OCI-LY1 (cell line): ENCODE data around the gene SSBP2.

Experiments used
- EZH2 ChIP-seq: fragments of 200-600 bp; sonication (generic), shearing (Covaris generic); IDR thresholded peaks from 2 replicates; pipeline ENCODE4 v1.8.0; 2017; ENCODE audit warnings: borderline replicate concordance, mixed run types, mild to moderate bottlenecking, antibody characterized with exemption, low read length, moderate library complexity, mixed read lengths
- TF ChIP-seq, protein P1 (sequence below): fragments of 200-600 bp; sonication (generic), shearing (Covaris generic); IDR thresholded peaks from 2 replicates; pipeline ENCODE4 v1.5.1; 2017; ENCODE audit warnings: mild to moderate bottlenecking, antibody characterized with exemption, low read length, moderate library complexity, mixed read lengths

DNA sequence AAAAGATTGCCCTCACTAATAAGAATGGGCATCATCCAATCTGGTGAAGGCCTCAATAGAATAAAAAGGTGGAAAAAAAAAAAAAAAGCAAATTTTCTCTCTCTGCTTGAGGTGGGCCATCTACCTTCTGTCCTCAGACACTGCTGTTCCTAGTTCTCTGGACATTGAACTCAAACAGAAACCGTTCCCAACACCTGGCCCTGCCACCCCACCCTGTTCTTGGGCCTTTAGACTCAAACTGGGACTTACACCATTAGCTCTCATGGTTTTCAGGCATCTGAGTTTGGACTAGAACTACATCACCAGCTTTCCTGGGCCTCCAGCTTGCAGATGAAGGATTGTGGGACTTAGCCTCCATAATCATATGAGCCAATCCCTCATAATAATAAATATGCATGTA is 71.0 kb downstream of the SSBP2 start:
- TF ChIP-seq EZH2 = no peak
- TF ChIP-seq, protein P1, sequence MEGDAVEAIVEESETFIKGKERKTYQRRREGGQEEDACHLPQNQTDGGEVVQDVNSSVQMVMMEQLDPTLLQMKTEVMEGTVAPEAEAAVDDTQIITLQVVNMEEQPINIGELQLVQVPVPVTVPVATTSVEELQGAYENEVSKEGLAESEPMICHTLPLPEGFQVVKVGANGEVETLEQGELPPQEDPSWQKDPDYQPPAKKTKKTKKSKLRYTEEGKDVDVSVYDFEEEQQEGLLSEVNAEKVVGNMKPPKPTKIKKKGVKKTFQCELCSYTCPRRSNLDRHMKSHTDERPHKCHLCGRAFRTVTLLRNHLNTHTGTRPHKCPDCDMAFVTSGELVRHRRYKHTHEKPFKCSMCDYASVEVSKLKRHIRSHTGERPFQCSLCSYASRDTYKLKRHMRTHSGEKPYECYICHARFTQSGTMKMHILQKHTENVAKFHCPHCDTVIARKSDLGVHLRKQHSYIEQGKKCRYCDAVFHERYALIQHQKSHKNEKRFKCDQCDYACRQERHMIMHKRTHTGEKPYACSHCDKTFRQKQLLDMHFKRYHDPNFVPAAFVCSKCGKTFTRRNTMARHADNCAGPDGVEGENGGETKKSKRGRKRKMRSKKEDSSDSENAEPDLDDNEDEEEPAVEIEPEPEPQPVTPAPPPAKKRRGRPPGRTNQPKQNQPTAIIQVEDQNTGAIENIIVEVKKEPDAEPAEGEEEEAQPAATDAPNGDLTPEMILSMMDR = no peak
